NB4 (cell line): ENCODE results near the gene ADAMTS5.

Experiments
- TF ChIP-seq, protein P1 (sequence below): IDR thresholded peaks from one replicate; pipeline ENCODE4 v1.5.1; 2012; ENCODE audit warnings: low read depth, low read length
- TF ChIP-seq, protein P2 (sequence below): IDR thresholded peaks from 2 replicates; pipeline ENCODE4 v1.6.1; 2011; ENCODE audit warnings: low read depth, low read length

DNA sequence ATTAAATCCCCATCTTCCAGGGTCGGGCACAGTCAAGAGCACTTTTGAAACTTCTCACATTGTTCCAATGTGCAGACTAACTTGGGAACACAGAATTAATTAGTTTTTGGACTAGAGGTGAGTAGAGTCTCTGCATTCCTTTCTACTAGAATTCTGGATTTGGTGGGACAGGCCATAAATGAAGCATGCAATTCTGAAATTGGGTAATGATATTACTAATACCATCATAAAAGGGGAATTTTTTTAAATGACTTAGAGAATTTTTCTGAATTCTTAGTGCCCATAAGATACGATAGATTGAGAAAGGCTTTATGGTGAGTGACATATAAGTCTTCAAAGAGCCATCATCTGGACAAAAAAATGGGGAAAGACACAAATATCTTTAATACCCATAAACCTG is 41.8 kb downstream of the ADAMTS5 start:
- TF ChIP-seq, protein P1, sequence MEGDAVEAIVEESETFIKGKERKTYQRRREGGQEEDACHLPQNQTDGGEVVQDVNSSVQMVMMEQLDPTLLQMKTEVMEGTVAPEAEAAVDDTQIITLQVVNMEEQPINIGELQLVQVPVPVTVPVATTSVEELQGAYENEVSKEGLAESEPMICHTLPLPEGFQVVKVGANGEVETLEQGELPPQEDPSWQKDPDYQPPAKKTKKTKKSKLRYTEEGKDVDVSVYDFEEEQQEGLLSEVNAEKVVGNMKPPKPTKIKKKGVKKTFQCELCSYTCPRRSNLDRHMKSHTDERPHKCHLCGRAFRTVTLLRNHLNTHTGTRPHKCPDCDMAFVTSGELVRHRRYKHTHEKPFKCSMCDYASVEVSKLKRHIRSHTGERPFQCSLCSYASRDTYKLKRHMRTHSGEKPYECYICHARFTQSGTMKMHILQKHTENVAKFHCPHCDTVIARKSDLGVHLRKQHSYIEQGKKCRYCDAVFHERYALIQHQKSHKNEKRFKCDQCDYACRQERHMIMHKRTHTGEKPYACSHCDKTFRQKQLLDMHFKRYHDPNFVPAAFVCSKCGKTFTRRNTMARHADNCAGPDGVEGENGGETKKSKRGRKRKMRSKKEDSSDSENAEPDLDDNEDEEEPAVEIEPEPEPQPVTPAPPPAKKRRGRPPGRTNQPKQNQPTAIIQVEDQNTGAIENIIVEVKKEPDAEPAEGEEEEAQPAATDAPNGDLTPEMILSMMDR, result no peak
- TF ChIP-seq, protein P2, sequence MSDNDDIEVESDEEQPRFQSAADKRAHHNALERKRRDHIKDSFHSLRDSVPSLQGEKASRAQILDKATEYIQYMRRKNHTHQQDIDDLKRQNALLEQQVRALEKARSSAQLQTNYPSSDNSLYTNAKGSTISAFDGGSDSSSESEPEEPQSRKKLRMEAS, result no peak
